ENCODE measurements around the gene SMIM32. TPM values are rescaled to one million over a fixed set of nuclear protein-coding genes. Genes with fewer than 3 reads are reported as not detected.

SMIM32 gene
- total and polyA plus RNA-seq, 8 donors, result 0.30 to 22.0 (median 0.75) TPM; not detected in 3

- 30 to 45% (median 34%) methylated on average over 7 of the region's 7 CpGs for WGBS, 5 donors
These were observed 35.3 kb upstream of the SMIM32 start for GRCh38 chr5:136228136-136228757.

DNA sequence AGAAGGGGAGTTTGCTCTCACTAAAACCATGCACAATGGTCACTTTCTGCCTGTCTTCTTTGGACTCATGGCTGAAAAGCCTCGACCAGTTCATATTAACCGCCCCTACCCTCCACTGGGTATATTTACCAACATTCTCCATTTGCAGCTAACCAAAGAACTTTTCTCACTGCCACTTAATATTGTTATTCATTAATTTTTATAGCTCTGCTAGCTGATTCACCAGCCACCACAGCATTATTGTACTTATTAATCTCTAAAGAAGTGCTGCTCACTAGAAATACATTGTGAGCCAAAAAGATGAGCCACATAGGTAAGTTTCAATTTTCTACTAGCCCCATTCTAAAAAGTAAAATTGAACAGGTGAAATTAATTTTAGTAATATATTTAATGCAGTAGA lies 33.4 kb upstream of the SMIM32 start:
- Histone ChIP-seq H3K36me3 (no peaks in the 10 kb centered on the region), H3K4me1 (no peaks in the 10 kb centered on the region), H3K9me3 (peaks cover 0 to 2% (median under 1%) of the 10 kb centered on the region in 4 donors), H3K4me3 (no peak overlapping the region), H3K27ac (no peak overlapping the region), H3K27me3 (peaks cover 0 to 35% (median 0%) of the 10 kb centered on the region in 3 donors)
- 58 to 81% (median 75%) methylated on average over 2 of the region's 2 CpGs for WGBS, 5 donors
- intact Hi-C loops (cut with DNase I; ENCODE audit: low total_unique reads), result no loop called here
- no peak for TF ChIP-seq POLR2A (IDR thresholded peaks at IDR 0.05)
- TF ChIP-seq POLR2AphosphoS5 (IDR thresholded peaks at IDR 0.05), result no peak
- TF ChIP-seq, protein P1, sequence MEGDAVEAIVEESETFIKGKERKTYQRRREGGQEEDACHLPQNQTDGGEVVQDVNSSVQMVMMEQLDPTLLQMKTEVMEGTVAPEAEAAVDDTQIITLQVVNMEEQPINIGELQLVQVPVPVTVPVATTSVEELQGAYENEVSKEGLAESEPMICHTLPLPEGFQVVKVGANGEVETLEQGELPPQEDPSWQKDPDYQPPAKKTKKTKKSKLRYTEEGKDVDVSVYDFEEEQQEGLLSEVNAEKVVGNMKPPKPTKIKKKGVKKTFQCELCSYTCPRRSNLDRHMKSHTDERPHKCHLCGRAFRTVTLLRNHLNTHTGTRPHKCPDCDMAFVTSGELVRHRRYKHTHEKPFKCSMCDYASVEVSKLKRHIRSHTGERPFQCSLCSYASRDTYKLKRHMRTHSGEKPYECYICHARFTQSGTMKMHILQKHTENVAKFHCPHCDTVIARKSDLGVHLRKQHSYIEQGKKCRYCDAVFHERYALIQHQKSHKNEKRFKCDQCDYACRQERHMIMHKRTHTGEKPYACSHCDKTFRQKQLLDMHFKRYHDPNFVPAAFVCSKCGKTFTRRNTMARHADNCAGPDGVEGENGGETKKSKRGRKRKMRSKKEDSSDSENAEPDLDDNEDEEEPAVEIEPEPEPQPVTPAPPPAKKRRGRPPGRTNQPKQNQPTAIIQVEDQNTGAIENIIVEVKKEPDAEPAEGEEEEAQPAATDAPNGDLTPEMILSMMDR (IDR thresholded peaks at IDR 0.05), result no peak
- no peak for TF ChIP-seq EP300 (IDR thresholded peaks at IDR 0.05)
- no peak for DNase-seq

More at GRCh38 chr5:136228136-136228757, 35.3 kb upstream of the SMIM32 start:
- H3K9me3 ChIP-seq, result no peaks in the 10 kb centered on the region
- no peaks in the 10 kb centered on the region for H3K36me3 ChIP-seq
- H3K4me1 ChIP-seq, result no peaks in the 10 kb centered on the region
- intact Hi-C loops (cut with DNase I; ENCODE audit: low total_unique reads), result no loop called here
- no peak overlapping the region for H3K4me3 ChIP-seq
- peaks cover 0 to 35% (median 0%) of the 10 kb centered on the region in 3 donors for H3K27me3 ChIP-seq
- no peak for TF ChIP-seq POLR2AphosphoS5 (IDR thresholded peaks at IDR 0.05)
- TF ChIP-seq EP300 (IDR thresholded peaks at IDR 0.05), result no peak
- no peak overlapping the region for H3K27ac ChIP-seq
- no peak for DNase-seq

- no peak overlapping the region for H3K4me3 ChIP-seq
- H3K27me3 ChIP-seq, result peaks cover 0 to 35% (median 0%) of the 10 kb centered on the region in 3 donors
- H3K4me1 ChIP-seq, result no peaks in the 10 kb centered on the region
- intact Hi-C loops (cut with DNase I; ENCODE audit: low total_unique reads), result no loop called here
- TF ChIP-seq POLR2A (IDR thresholded peaks at IDR 0.05) (no peak), POLR2AphosphoS5 (IDR thresholded peaks at IDR 0.05) (no peak), EP300 (IDR thresholded peaks at IDR 0.05) (no peak)
- TF ChIP-seq, protein P1 (IDR thresholded peaks at IDR 0.05), result no peak
- no peaks in the 10 kb centered on the region for H3K36me3 ChIP-seq
- H3K27ac ChIP-seq, result no peak overlapping the region
- no peak for DNase-seq
- WGBS, 5 donors, result 35 to 50% (median 43%) methylated on average over 2 of the region's 2 CpGs
- H3K9me3 ChIP-seq, result peaks cover 0 to 8% (median 3%) of the 10 kb centered on the region in 4 donors
These were observed 32.8 kb upstream of the SMIM32 start for GRCh38 chr5:136225796-136226195.

GRCh38 chr5:136222580-136223235 lies 29.7 kb upstream of the SMIM32 start:
- Histone ChIP-seq H3K36me3 (no peaks in the 10 kb centered on the region), H3K4me1 (no peaks in the 10 kb centered on the region), H3K4me3 (no peak overlapping the region), H3K27me3 (peaks cover 0 to 23% (median 0%) of the 10 kb centered on the region in 3 donors), H3K27ac (no peak overlapping the region), H3K9me3 (peaks cover 0 to 24% (median 19%) of the 10 kb centered on the region in 4 donors)
- WGBS, 5 donors, result 53 to 67% (median 59%) methylated on average over 4 of the region's 4 CpGs
- no peak for TF ChIP-seq POLR2AphosphoS5 (IDR thresholded peaks at IDR 0.05)
- no peak for TF ChIP-seq EP300 (IDR thresholded peaks at IDR 0.05)
- TF ChIP-seq, protein P1 (IDR thresholded peaks at IDR 0.05), result no peak
- TF ChIP-seq POLR2A (IDR thresholded peaks at IDR 0.05), result no peak
- intact Hi-C loops (cut with DNase I; ENCODE audit: low total_unique reads), result no loop called here
- DNase-seq, result no peak
